ENCODE measurements around the gene ANKRD6.
"Not testable (repeated sequence)": the region's sequence is repeated elsewhere in the genome, so short reads cannot be mapped to it uniquely, and the experiment has no call there.

ANKRD6 gene

GRCh38 chr6:89432875-89433251 is at the start of gene ANKRD6:
Gene ANKRD6 (plus strand): TSS chr6:89433152. CDS start chr6:89566977, 133,825 bp downstream.
- no peaks in the 10 kb centered on the region for H3K9me3 Mint-ChIP-seq
- peaks cover 20% of the 10 kb centered on the region for H3K4me1 Mint-ChIP-seq
- H3K27me3 Mint-ChIP-seq = peaks cover 56% of the 10 kb centered on the region
- peak; percentile 81 for DNase-seq
- no peaks in the 10 kb centered on the region for H3K36me3 Mint-ChIP-seq
- H3K4me3 Mint-ChIP-seq = peak within 1 kb of the TSS; percentile 81
- no peak within 1 kb of the TSS for H3K27ac Mint-ChIP-seq
- CTCF ChIA-PET = interaction anchor here (0.6 to 3.6 kb wide), 25 partner anchors 8 to 507 kb away, joined by 3 to 43 read pairs (median 4); no protein-coding TSS in a partner anchor

DNA sequence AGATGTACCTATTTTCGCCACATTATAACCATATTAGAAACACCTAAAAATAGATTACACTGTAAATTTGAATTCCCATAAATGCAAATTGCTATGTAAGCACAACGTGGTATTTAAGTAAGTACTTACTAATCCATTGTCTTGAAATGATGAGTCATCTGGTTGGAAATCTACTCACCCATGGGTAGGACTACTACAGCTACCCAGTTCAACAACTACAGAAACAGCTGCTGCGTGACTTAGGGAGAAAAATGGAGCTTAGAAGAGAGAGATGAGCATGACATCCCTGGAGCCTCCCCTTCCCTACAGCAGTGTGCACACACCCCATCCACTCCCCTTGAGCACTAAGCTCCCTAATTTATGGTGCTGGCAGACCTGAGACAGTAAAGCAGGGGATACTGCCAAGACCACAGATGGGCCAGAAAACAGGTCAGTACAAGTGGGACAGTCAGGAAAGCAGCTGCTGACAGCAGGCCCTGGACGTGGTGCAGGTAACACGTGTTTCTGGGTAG is 47.7 kb upstream of the ANKRD6 start:
- H3K4me1 Mint-ChIP-seq = no peaks in the 10 kb centered on the region
- H3K27me3 Mint-ChIP-seq = no peaks in the 10 kb centered on the region
- H3K27ac Mint-ChIP-seq = no peak overlapping the region
- no peak for DNase-seq
- no peak overlapping the region for H3K4me3 Mint-ChIP-seq
- H3K9me3 Mint-ChIP-seq = no peaks in the 10 kb centered on the region
- H3K36me3 Mint-ChIP-seq = peaks cover 3% of the 10 kb centered on the region
- CTCF ChIA-PET = no interaction called here

- no peaks in the 10 kb centered on the region for H3K4me1 Mint-ChIP-seq
- H3K27ac Mint-ChIP-seq = no peak overlapping the region
- H3K27me3 Mint-ChIP-seq = no peaks in the 10 kb centered on the region
- no peak overlapping the region for H3K4me3 Mint-ChIP-seq
- CTCF ChIA-PET = no interaction called here
- no peaks in the 10 kb centered on the region for H3K9me3 Mint-ChIP-seq
- no peak for DNase-seq
- H3K36me3 Mint-ChIP-seq = peaks cover 3% of the 10 kb centered on the region
Observed at GRCh38 chr6:89385846-89386245, 47.1 kb upstream of the ANKRD6 start.

DNA sequence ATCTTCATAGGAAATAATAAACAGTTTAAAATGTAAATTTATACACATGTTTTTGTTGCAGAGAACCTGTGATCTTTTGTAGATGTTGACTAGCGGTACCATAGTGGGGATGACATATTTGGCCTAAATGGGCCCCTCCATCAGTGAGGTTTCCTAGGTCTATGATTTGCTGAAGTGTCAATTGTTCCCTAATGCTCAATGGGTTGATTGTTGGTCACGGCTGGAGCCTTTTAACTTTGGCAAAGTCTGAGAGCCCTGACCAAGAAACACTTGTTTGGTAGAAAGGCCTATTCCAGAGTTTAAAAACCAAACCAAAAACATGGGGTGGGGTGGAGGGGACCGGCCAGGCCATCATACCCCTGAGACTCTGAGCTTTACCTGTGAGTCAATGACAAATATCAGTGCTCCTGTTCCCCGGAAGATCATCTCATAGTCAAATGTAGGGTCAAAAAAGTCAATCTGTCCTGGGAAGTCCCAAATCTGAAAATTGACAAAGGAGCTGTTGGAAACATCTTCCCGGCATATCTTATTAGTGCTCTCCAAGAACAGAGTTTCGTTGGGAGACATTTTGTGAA is 45.9 kb upstream of the ANKRD6 start:
- CTCF ChIA-PET = interaction anchor here (1.4 kb wide), 1 partner anchor 15 kb away, joined by 4 read pairs; no protein-coding TSS in a partner anchor
- no peak for DNase-seq
- no peaks in the 10 kb centered on the region for H3K4me1 Mint-ChIP-seq
- no peak overlapping the region for H3K27ac Mint-ChIP-seq
- no peaks in the 10 kb centered on the region for H3K27me3 Mint-ChIP-seq
- H3K9me3 Mint-ChIP-seq = no peaks in the 10 kb centered on the region
- H3K4me3 Mint-ChIP-seq = no peak overlapping the region
- H3K36me3 Mint-ChIP-seq = peaks cover 3% of the 10 kb centered on the region

DNA sequence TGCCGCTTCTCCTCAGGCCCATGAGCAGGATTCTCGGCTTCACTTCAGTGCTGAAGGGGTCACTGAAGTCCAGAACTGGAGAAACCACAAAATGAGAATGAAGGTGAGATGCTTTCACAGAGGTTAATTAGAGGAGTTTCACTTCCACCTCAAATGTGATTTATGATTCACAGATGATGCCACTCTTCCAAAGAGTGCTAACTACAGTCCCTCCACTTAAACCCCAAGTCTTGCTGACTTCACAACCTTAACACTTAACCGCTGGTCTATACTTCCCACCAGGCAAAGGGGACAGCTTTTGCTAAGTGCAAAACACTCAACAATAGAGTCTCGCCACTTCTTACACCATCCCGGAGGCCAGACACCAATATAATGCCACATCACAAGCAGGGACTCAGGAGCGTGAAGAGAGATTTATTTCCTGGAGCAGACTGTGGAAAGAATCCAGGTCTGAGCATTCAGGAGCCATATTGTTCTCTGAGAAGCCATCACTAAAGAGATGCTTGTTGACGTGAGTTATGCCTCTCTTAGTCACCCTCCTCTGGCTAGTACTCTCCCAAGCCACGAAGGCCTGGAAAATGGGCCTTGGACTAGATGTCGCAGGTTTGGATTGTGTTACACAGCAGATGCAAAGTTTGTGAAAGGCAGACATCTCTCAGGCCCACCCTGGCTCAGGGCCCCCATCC is 45.3 kb upstream of the ANKRD6 start:
- Mint-ChIP-seq H3K27ac (no peak overlapping the region), H3K27me3 (no peaks in the 10 kb centered on the region), H3K36me3 (peaks cover 3% of the 10 kb centered on the region), H3K4me1 (peaks cover under 1% of the 10 kb centered on the region), H3K4me3 (no peak overlapping the region), H3K9me3 (no peaks in the 10 kb centered on the region)
- no peak for DNase-seq
- CTCF ChIA-PET = interaction anchor here (1.4 kb wide), 1 partner anchor 16 kb away, joined by 4 read pairs; no protein-coding TSS in a partner anchor

DNA sequence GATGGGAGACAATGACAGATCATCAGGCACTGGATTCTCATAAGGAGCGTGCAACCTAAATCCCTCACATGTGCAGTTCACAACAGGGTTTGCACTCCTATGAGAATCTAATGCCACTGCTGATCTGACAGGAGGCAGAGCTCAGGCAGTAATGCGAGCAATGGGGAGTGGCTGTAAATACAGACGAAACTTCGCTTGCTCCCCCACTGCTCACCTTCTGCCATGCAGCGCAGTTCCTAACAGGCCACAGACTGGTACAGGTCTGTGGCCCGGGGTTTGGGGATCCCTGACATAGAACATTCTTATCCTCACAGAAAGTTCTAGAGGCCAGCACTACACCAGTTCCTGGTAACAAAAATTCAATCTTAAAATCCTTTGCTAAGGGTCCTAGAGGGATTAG is 44.1 kb upstream of the ANKRD6 start:
- no peaks in the 10 kb centered on the region for H3K27me3 Mint-ChIP-seq
- no peak for DNase-seq
- CTCF ChIA-PET = no interaction called here
- no peak overlapping the region for H3K4me3 Mint-ChIP-seq
- H3K27ac Mint-ChIP-seq = no peak overlapping the region
- H3K36me3 Mint-ChIP-seq = peaks cover 2% of the 10 kb centered on the region
- peaks cover 4% of the 10 kb centered on the region for H3K9me3 Mint-ChIP-seq
- peaks cover 4% of the 10 kb centered on the region for H3K4me1 Mint-ChIP-seq

- Mint-ChIP-seq H3K36me3 (peaks cover 2% of the 10 kb centered on the region), H3K9me3 (peaks cover 5% of the 10 kb centered on the region), H3K27ac (no peak overlapping the region), H3K4me1 (peaks cover 4% of the 10 kb centered on the region), H3K4me3 (no peak overlapping the region), H3K27me3 (peaks cover 3% of the 10 kb centered on the region)
- DNase-seq = no peak
- CTCF ChIA-PET = no interaction called here
Observed at GRCh38 chr6:89392823-89393222, 40.1 kb upstream of the ANKRD6 start.

GRCh38 chr6:89393659-89394058 is 39.3 kb upstream of the ANKRD6 start:
- H3K36me3 Mint-ChIP-seq = peaks cover 2% of the 10 kb centered on the region
- H3K27ac Mint-ChIP-seq = no peak overlapping the region
- H3K4me1 Mint-ChIP-seq = peaks cover 4% of the 10 kb centered on the region
- peaks cover 5% of the 10 kb centered on the region for H3K9me3 Mint-ChIP-seq
- CTCF ChIA-PET = no interaction called here
- H3K27me3 Mint-ChIP-seq = peaks cover 3% of the 10 kb centered on the region
- no peak for DNase-seq
- H3K4me3 Mint-ChIP-seq = no peak overlapping the region

- not testable (repeated sequence) for H3K36me3 Mint-ChIP-seq, H3K9me3 Mint-ChIP-seq, H3K27ac Mint-ChIP-seq, DNase-seq, H3K27me3 Mint-ChIP-seq, H3K4me1 Mint-ChIP-seq, H3K4me3 Mint-ChIP-seq
- CTCF ChIA-PET = interaction anchor here (0.7 kb wide), 1 partner anchor 287 kb away, joined by 3 read pairs; no protein-coding TSS in a partner anchor
Observed at GRCh38 chr6:89397884-89398283, 35.1 kb upstream of the ANKRD6 start.

- Mint-ChIP-seq H3K27ac (no peak overlapping the region), H3K4me1 (no peaks in the 10 kb centered on the region), H3K9me3 (no peaks in the 10 kb centered on the region), H3K36me3 (no peaks in the 10 kb centered on the region), H3K27me3 (peaks cover 3% of the 10 kb centered on the region), H3K4me3 (no peak overlapping the region)
- CTCF ChIA-PET = no interaction called here
- no peak for DNase-seq
Observed at GRCh38 chr6:89398762-89399525, 34.0 kb upstream of the ANKRD6 start.

DNA sequence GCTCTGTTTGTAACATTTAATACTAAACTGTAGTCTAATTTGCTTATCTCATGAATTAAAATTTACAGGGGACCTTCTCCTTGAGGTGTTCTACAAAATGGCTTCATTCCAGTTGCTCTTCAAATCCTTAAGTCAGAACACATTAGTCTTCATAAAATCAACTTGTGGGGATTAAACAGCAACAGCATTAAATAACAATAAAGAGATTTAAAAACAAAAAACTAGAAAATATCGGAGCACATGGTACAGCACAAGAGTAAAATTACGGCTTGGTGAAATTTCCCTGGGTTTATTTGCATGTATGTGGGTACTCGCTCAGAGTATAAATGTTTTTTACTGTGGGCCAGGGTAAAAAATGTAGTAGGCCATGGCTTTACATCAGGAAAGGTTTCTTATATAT is 32.9 kb upstream of the ANKRD6 start:
- DNase-seq = no peak
- no peaks in the 10 kb centered on the region for H3K9me3 Mint-ChIP-seq
- H3K4me1 Mint-ChIP-seq = no peaks in the 10 kb centered on the region
- H3K4me3 Mint-ChIP-seq = no peak overlapping the region
- CTCF ChIA-PET = no interaction called here
- no peak overlapping the region for H3K27ac Mint-ChIP-seq
- no peaks in the 10 kb centered on the region for H3K36me3 Mint-ChIP-seq
- H3K27me3 Mint-ChIP-seq = peaks cover 1% of the 10 kb centered on the region

- Mint-ChIP-seq H3K27ac (no peak overlapping the region), H3K9me3 (no peaks in the 10 kb centered on the region), H3K36me3 (no peaks in the 10 kb centered on the region), H3K27me3 (no peaks in the 10 kb centered on the region), H3K4me1 (no peaks in the 10 kb centered on the region), H3K4me3 (no peak overlapping the region)
- no peak for DNase-seq
- CTCF ChIA-PET = no interaction called here
Observed at GRCh38 chr6:89400912-89401399, 32.0 kb upstream of the ANKRD6 start.

DNA sequence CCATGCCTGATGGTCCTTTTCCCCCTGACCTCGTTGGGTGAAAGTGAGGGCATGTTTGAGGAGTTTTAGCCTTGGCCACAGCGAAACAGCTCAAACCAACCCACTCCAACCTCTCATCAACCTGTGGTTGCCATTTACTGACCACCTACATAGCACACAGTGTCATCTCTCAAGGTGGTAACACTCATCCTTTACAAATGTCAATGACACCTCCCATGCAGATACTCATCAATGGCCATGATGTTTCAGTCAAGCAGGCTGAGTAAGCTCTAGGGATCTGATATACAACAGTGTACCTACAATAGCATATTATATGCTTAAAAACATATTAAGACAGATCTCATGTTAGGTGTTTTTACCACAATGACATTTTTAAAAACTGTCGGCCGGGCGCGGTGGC is 30.2 kb upstream of the ANKRD6 start:
- H3K27me3 Mint-ChIP-seq = peaks cover 16% of the 10 kb centered on the region

GRCh38 chr6:89404512-89404911 is 28.4 kb upstream of the ANKRD6 start:
- Mint-ChIP-seq H3K36me3 (no peaks in the 10 kb centered on the region), H3K4me1 (peaks cover 5% of the 10 kb centered on the region), H3K27ac (no peak overlapping the region), H3K9me3 (no peaks in the 10 kb centered on the region), H3K4me3 (no peak overlapping the region), H3K27me3 (peaks cover 19% of the 10 kb centered on the region)
- CTCF ChIA-PET = no interaction called here
- no peak for DNase-seq

More for the DNA sequence above, 30.2 kb upstream of the ANKRD6 start:
- no peak for DNase-seq
- Mint-ChIP-seq H3K4me1 (peaks cover 3% of the 10 kb centered on the region), H3K4me3 (no peak overlapping the region), H3K27ac (no peak overlapping the region), H3K9me3 (no peaks in the 10 kb centered on the region), H3K36me3 (no peaks in the 10 kb centered on the region)
- CTCF ChIA-PET = no interaction called here
